Uterus (tissue), 4 donors: ENCODE results near the gene SORBS1. TPM values are rescaled to one million over a fixed set of nuclear protein-coding genes. Genes with fewer than 3 reads are reported as not detected.

Source experiments
- DNase-seq, 2 donors: peaks; one replicate each; pipeline ENCODE4 v3.0.0-alpha.2; 2019 to 2020
- H3K27ac ChIP-seq, 2 donors: fragments of 200-600 bp; sonication (generic); 1 replicate in 1 of 2; 2 replicates in 1 of 2; pipeline ENCODE4 v1.5.1; 2016 to 2018
- H3K27me3 ChIP-seq, 2 donors: fragments of 200-600 bp; sonication (generic); one replicate each; pipeline ENCODE4 v1.5.1; 2018 to 2019; ENCODE audit warnings: control low read depth in 1 of 2
- H3K36me3 ChIP-seq, 2 donors: fragments of 200-600 bp; sonication (generic); one replicate each; pipeline ENCODE4 v1.5.1; 2019; ENCODE audit warnings: control low read depth in 1 of 2
- H3K4me1 ChIP-seq, 2 donors: fragments of 200-600 bp; sonication (generic); one replicate each; pipeline ENCODE4 v1.5.1; 2018 to 2019; ENCODE audit warnings: control low read depth in 1 of 2
- H3K4me3 ChIP-seq, 2 donors: fragments of 200-600 bp; sonication (generic); 1 replicate in 1 of 2; 2 replicates in 1 of 2; pipeline ENCODE4 v1.5.1; 2018 to 2019; ENCODE audit warnings: mild to moderate bottlenecking in 1 of 2
- H3K9me3 ChIP-seq, 2 donors: fragments of 200-600 bp; sonication (generic); one replicate each; pipeline ENCODE4 v1.5.1; 2019; ENCODE audit warnings: control low read depth in 1 of 2
- CTCF ChIP-seq, 4 experiments: fragments of 200-600 bp in 2 of 4; fragments of 450-650 bp in 2 of 4; sonication (generic) in 2 of 4; IDR thresholded peaks; one replicate each; pipeline ENCODE4 v1.5.1; 2016 to 2019; ENCODE audit warnings: antibody characterized with exemption in 4 of 4, mild to moderate bottlenecking in 2 of 4, moderate library complexity in 1 of 4
- POLR2A ChIP-seq, 2 donors: fragments of 450-650 bp; IDR thresholded peaks; one replicate each; pipeline ENCODE4 v1.6.1; 2016; ENCODE audit warnings: antibody characterized with exemption in 2 of 2, mild to moderate bottlenecking in 1 of 2, moderate library complexity in 1 of 2
- intact Hi-C: fragments of 100-400 bp; cut with DNase I; formaldehyde crosslinking; loops from one replicate; pipeline ENCODE4 v1.15.1; 2023; ENCODE audit warnings: low total_unique reads
- total RNA-seq, 4 donors: library from RNA; depleted of rRNA in 3 of 4; stranded (reverse); fragments of >200 nt in 3 of 4; gene quantifications; one replicate each; pipeline versions ENCODE4 v1.1.0 to v1.2.4, GENCODE V29; 2014 to 2023
- donor health status: DM: yes; HTN: yes; CAD: no.

SORBS1 gene
- total RNA-seq, 4 donors from 2014 or later, result 89.9 to 422 (median 271) TPM

GRCh38 chr10:95542761-95543160 is 18.4 kb downstream of the SORBS1 start:
- H3K36me3 ChIP-seq, result no peaks in the 10 kb centered on the region
- H3K27me3 ChIP-seq, result no peaks in the 10 kb centered on the region
- peak overlapping the region; percentile 25 to 94 for H3K27ac ChIP-seq
- intact Hi-C loops, result no loop called here
- no peaks in the 10 kb centered on the region for H3K9me3 ChIP-seq
- H3K4me1 ChIP-seq, result peaks cover 0 to 21% of the 10 kb centered on the region in 2 donors
- TF ChIP-seq CTCF (IDR thresholded peaks at IDR 0.05) (no peak), POLR2A (IDR thresholded peaks at IDR 0.05) (no peak)
- DNase-seq, result no peak
- H3K4me3 ChIP-seq, result no peak overlapping the region

- Histone ChIP-seq H3K27ac (peak overlapping the region; percentile 8 to 94), H3K4me1 (peaks cover 0 to 21% of the 10 kb centered on the region in 2 donors)
Measured at GRCh38 chr10:95542330-95542729, 18.8 kb downstream of the SORBS1 start.

GRCh38 chr10:95540514-95541052 is 20.6 kb downstream of the SORBS1 start:
- H3K4me3 ChIP-seq, result no peak overlapping the region
- no peaks in the 10 kb centered on the region for H3K36me3 ChIP-seq
- no peaks in the 10 kb centered on the region for H3K27me3 ChIP-seq
- peak overlapping the region; percentile 8 to 94 for H3K27ac ChIP-seq
- peaks cover 0 to 21% of the 10 kb centered on the region in 2 donors for H3K4me1 ChIP-seq
- DNase-seq, result no peak
- TF ChIP-seq CTCF (IDR thresholded peaks at IDR 0.05) (no peak), POLR2A (IDR thresholded peaks at IDR 0.05) (no peak)
- intact Hi-C loops, result no loop called here
- no peaks in the 10 kb centered on the region for H3K9me3 ChIP-seq

More at GRCh38 chr10:95542330-95542729, 18.8 kb downstream of the SORBS1 start:
- no peak overlapping the region for H3K4me3 ChIP-seq
- TF ChIP-seq CTCF (IDR thresholded peaks at IDR 0.05), result no peak
- no peak for TF ChIP-seq POLR2A (IDR thresholded peaks at IDR 0.05)
- no peaks in the 10 kb centered on the region for H3K27me3 ChIP-seq
- H3K9me3 ChIP-seq, result no peaks in the 10 kb centered on the region
- no peak for DNase-seq
- intact Hi-C loops, result no loop called here
- no peaks in the 10 kb centered on the region for H3K36me3 ChIP-seq

- peaks cover 0 to 15% of the 10 kb centered on the region in 2 donors for H3K4me1 ChIP-seq
- peak overlapping the region; percentile 45 to 94 for H3K27ac ChIP-seq
- intact Hi-C loops, result no loop called here
- H3K36me3 ChIP-seq, result no peaks in the 10 kb centered on the region
- no peaks in the 10 kb centered on the region for H3K9me3 ChIP-seq
- no peaks in the 10 kb centered on the region for H3K27me3 ChIP-seq
- no peak overlapping the region for H3K4me3 ChIP-seq
- TF ChIP-seq CTCF (IDR thresholded peaks at IDR 0.05) (no peak), POLR2A (IDR thresholded peaks at IDR 0.05) (no peak)
- no peak for DNase-seq
Measured at GRCh38 chr10:95539560-95540284, 21.4 kb downstream of the SORBS1 start.

GRCh38 chr10:95538412-95538811 is 22.8 kb downstream of the SORBS1 start:
- H3K36me3 ChIP-seq, result no peaks in the 10 kb centered on the region
- H3K4me1 ChIP-seq, result peaks cover 0 to 5% of the 10 kb centered on the region in 2 donors
- no peak overlapping the region for H3K4me3 ChIP-seq
- no peaks in the 10 kb centered on the region for H3K9me3 ChIP-seq
- H3K27me3 ChIP-seq, result no peaks in the 10 kb centered on the region
- TF ChIP-seq POLR2A (IDR thresholded peaks at IDR 0.05), result no peak
- no peak for TF ChIP-seq CTCF (IDR thresholded peaks at IDR 0.05)
- H3K27ac ChIP-seq, result peak overlapping the region; percentile 77 to 94
- intact Hi-C loops, result no loop called here
- DNase-seq, result no peak
